ENCODE data around the gene GTF3C5.
"Not testable (repeated sequence)": the region's sequence is repeated elsewhere in the genome, so short reads cannot be mapped to it uniquely, and the experiment has no call there.

The GTF3C5 gene

GRCh38 chr9:132989414-132989996 is 41.3 kb upstream of the GTF3C5 start:
- H3K4me1 ChIP-seq (ENCODE audit: control insufficient read depth, low read depth, low read length): peaks cover 13% of the 10 kb centered on the region
- H3K4me2 ChIP-seq (ENCODE audit: low read length): no peak overlapping the region
- no peaks in the 10 kb centered on the region for H3K79me1 ChIP-seq (ENCODE audit: low read length)
- no peak overlapping the region for H2AK5ac ChIP-seq (ENCODE audit: low read length)
- no peak overlapping the region for H2BK15ac ChIP-seq (replicated peaks; ENCODE audit: low read depth)
- no peaks in the 10 kb centered on the region for H3K79me2 ChIP-seq (ENCODE audit: control insufficient read depth, insufficient read depth, low read length)
- no peak overlapping the region for H4K8ac ChIP-seq (ENCODE audit: low read depth, low read length)
- no peak overlapping the region for H3K56ac ChIP-seq (ENCODE audit: low read length)
- H2BK120ac ChIP-seq (ENCODE audit: low read depth, low read length): no peak overlapping the region
- no peak overlapping the region for H3K4me3 ChIP-seq (ENCODE audit: low read length)
- no peaks in the 10 kb centered on the region for H3K27me3 ChIP-seq (ENCODE audit: insufficient read depth, low read length, poor library complexity)
- H3K18ac ChIP-seq (ENCODE audit: low read length): no peak overlapping the region
- H3K36me3 ChIP-seq (ENCODE audit: control insufficient read depth, insufficient read depth, low read length): no peaks in the 10 kb centered on the region
- WGBS (ENCODE audit: extremely low coverage, insufficient coverage, low lambda C conversion rate): no CpG with 5 or more reads among the region's 23 CpGs
- H4K5ac ChIP-seq (ENCODE audit: low read length): no peak overlapping the region
- no peak overlapping the region for H3K9ac ChIP-seq (ENCODE audit: low read length)
- no peak overlapping the region for H3K23ac ChIP-seq (ENCODE audit: low read length)
- H2BK5ac ChIP-seq (ENCODE audit: low read length): no peak overlapping the region
- H3K4ac ChIP-seq (ENCODE audit: low read depth, low read length): no peak overlapping the region
- no peak overlapping the region for H3K27ac ChIP-seq (ENCODE audit: low read depth, low read length)
- DNase-seq: no peak

- H3K79me2 ChIP-seq (ENCODE audit: control insufficient read depth, insufficient read depth, low read length); H3K27me3 ChIP-seq (ENCODE audit: insufficient read depth, low read length, poor library complexity); H3K36me3 ChIP-seq (ENCODE audit: control insufficient read depth, insufficient read depth, low read length); H3K79me1 ChIP-seq (ENCODE audit: low read length); H3K18ac ChIP-seq (ENCODE audit: low read length); H4K5ac ChIP-seq (ENCODE audit: low read length); H3K27ac ChIP-seq (ENCODE audit: low read depth, low read length); H3K4ac ChIP-seq (ENCODE audit: low read depth, low read length); H2AK5ac ChIP-seq (ENCODE audit: low read length); H3K56ac ChIP-seq (ENCODE audit: low read length); H3K9ac ChIP-seq (ENCODE audit: low read length); H2BK120ac ChIP-seq (ENCODE audit: low read depth, low read length); H3K4me2 ChIP-seq (ENCODE audit: low read length); H2BK15ac ChIP-seq (replicated peaks; ENCODE audit: low read depth); H3K4me3 ChIP-seq (ENCODE audit: low read length); H2BK5ac ChIP-seq (ENCODE audit: low read length); H3K23ac ChIP-seq (ENCODE audit: low read length); H4K8ac ChIP-seq (ENCODE audit: low read depth, low read length): not testable (repeated sequence)
- WGBS (ENCODE audit: extremely low coverage, insufficient coverage, low lambda C conversion rate): no CpG with 5 or more reads among the region's 4 CpGs
- peak; percentile 66 for DNase-seq
- H3K4me1 ChIP-seq (ENCODE audit: control insufficient read depth, low read depth, low read length): peaks cover 13% of the 10 kb centered on the region
Measured at GRCh38 chr9:132989998-132990557, 40.7 kb upstream of the GTF3C5 start.

GRCh38 chr9:132990781-132991180 is 40.0 kb upstream of the GTF3C5 start:
- Histone ChIP-seq H3K79me1 (ENCODE audit: low read length) (no peaks in the 10 kb centered on the region), H2BK5ac (ENCODE audit: low read length) (peak overlapping the region; percentile 5), H2AK5ac (ENCODE audit: low read length) (no peak overlapping the region), H3K23ac (ENCODE audit: low read length) (no peak overlapping the region), H3K27ac (ENCODE audit: low read depth, low read length) (peak overlapping the region; percentile 84), H3K18ac (ENCODE audit: low read length) (no peak overlapping the region), H3K4me1 (ENCODE audit: control insufficient read depth, low read depth, low read length) (peaks cover 13% of the 10 kb centered on the region), H4K8ac (ENCODE audit: low read depth, low read length) (no peak overlapping the region), H3K36me3 (ENCODE audit: control insufficient read depth, insufficient read depth, low read length) (no peaks in the 10 kb centered on the region), H3K4ac (ENCODE audit: low read depth, low read length) (peak overlapping the region; percentile 20), H2BK120ac (ENCODE audit: low read depth, low read length) (no peak overlapping the region), H3K4me2 (ENCODE audit: low read length) (no peak overlapping the region), H4K5ac (ENCODE audit: low read length) (no peak overlapping the region), H3K4me3 (ENCODE audit: low read length) (no peak overlapping the region), H3K9ac (ENCODE audit: low read length) (no peak overlapping the region), H3K27me3 (ENCODE audit: insufficient read depth, low read length, poor library complexity) (no peaks in the 10 kb centered on the region), H3K79me2 (ENCODE audit: control insufficient read depth, insufficient read depth, low read length) (no peaks in the 10 kb centered on the region), H2BK15ac (replicated peaks; ENCODE audit: low read depth) (no peak overlapping the region), H3K56ac (ENCODE audit: low read length) (peak overlapping the region; percentile 54)
- no peak for DNase-seq
- WGBS (ENCODE audit: extremely low coverage, insufficient coverage, low lambda C conversion rate): no CpG with 5 or more reads among the region's 14 CpGs

- H3K56ac ChIP-seq (ENCODE audit: low read length): peak overlapping the region; percentile 68
- DNase-seq: peak; percentile 89
- H3K9ac ChIP-seq (ENCODE audit: low read length): peak overlapping the region; percentile 4
- H3K27ac ChIP-seq (ENCODE audit: low read depth, low read length): peak overlapping the region; percentile 84
- no peak overlapping the region for H3K4ac ChIP-seq (ENCODE audit: low read depth, low read length)
- peak overlapping the region; percentile 33 for H3K18ac ChIP-seq (ENCODE audit: low read length)
- H3K4me1 ChIP-seq (ENCODE audit: control insufficient read depth, low read depth, low read length): peaks cover 13% of the 10 kb centered on the region
- H3K36me3 ChIP-seq (ENCODE audit: control insufficient read depth, insufficient read depth, low read length): no peaks in the 10 kb centered on the region
- H3K27me3 ChIP-seq (ENCODE audit: insufficient read depth, low read length, poor library complexity): no peaks in the 10 kb centered on the region
- no peak overlapping the region for H2BK15ac ChIP-seq (replicated peaks; ENCODE audit: low read depth)
- H3K79me1 ChIP-seq (ENCODE audit: low read length): no peaks in the 10 kb centered on the region
- H2BK5ac ChIP-seq (ENCODE audit: low read length): peak overlapping the region; percentile 66
- no peak overlapping the region for H3K23ac ChIP-seq (ENCODE audit: low read length)
- H3K4me2 ChIP-seq (ENCODE audit: low read length): no peak overlapping the region
- H3K4me3 ChIP-seq (ENCODE audit: low read length): no peak overlapping the region
- H2BK120ac ChIP-seq (ENCODE audit: low read depth, low read length): peak overlapping the region; percentile 31
- no CpG with 5 or more reads among the region's 16 CpGs for WGBS (ENCODE audit: extremely low coverage, insufficient coverage, low lambda C conversion rate)
- H4K5ac ChIP-seq (ENCODE audit: low read length): no peak overlapping the region
- H3K79me2 ChIP-seq (ENCODE audit: control insufficient read depth, insufficient read depth, low read length): no peaks in the 10 kb centered on the region
- peak overlapping the region; percentile 14 for H2AK5ac ChIP-seq (ENCODE audit: low read length)
- no peak overlapping the region for H4K8ac ChIP-seq (ENCODE audit: low read depth, low read length)
Measured at GRCh38 chr9:132991351-132992300, 39.2 kb upstream of the GTF3C5 start.

GRCh38 chr9:132993511-132993939 is 37.3 kb upstream of the GTF3C5 start:
- Histone ChIP-seq H3K23ac (ENCODE audit: low read length) (no peak overlapping the region), H3K79me2 (ENCODE audit: control insufficient read depth, insufficient read depth, low read length) (no peaks in the 10 kb centered on the region), H3K27ac (ENCODE audit: low read depth, low read length) (no peak overlapping the region), H4K5ac (ENCODE audit: low read length) (no peak overlapping the region), H3K79me1 (ENCODE audit: low read length) (no peaks in the 10 kb centered on the region), H3K18ac (ENCODE audit: low read length) (peak overlapping the region; percentile 6), H3K4me1 (ENCODE audit: control insufficient read depth, low read depth, low read length) (peaks cover 13% of the 10 kb centered on the region), H3K4ac (ENCODE audit: low read depth, low read length) (no peak overlapping the region), H4K8ac (ENCODE audit: low read depth, low read length) (no peak overlapping the region), H3K27me3 (ENCODE audit: insufficient read depth, low read length, poor library complexity) (no peaks in the 10 kb centered on the region), H2AK5ac (ENCODE audit: low read length) (no peak overlapping the region), H2BK15ac (replicated peaks; ENCODE audit: low read depth) (no peak overlapping the region), H3K56ac (ENCODE audit: low read length) (peak overlapping the region; percentile 25), H3K4me3 (ENCODE audit: low read length) (no peak overlapping the region), H3K9ac (ENCODE audit: low read length) (no peak overlapping the region), H2BK5ac (ENCODE audit: low read length) (no peak overlapping the region), H3K36me3 (ENCODE audit: control insufficient read depth, insufficient read depth, low read length) (no peaks in the 10 kb centered on the region), H2BK120ac (ENCODE audit: low read depth, low read length) (no peak overlapping the region), H3K4me2 (ENCODE audit: low read length) (no peak overlapping the region)
- WGBS (ENCODE audit: extremely low coverage, insufficient coverage, low lambda C conversion rate): no CpG with 5 or more reads among the region's 14 CpGs
- no peak for DNase-seq

Measured in mesendoderm (in vitro differentiated cells).